IPS-20b (cell line): ENCODE results near the gene IQGAP3.

Experiments used
- H3K27ac ChIP-seq: one replicate; pipeline ENCODE4 v1.5.1; 2013; ENCODE audit warnings: low read length
- H3K27me3 ChIP-seq: 2 replicates; pipeline ENCODE4 v1.6.1; 2013; ENCODE audit warnings: mild to moderate bottlenecking, low read length, inconsistent platforms; ENCODE audit not compliant: insufficient read depth
- H3K36me3 ChIP-seq: 2 replicates; pipeline ENCODE4 v1.6.1; 2013; ENCODE audit warnings: low read depth, mild to moderate bottlenecking, inconsistent platforms, low read length, moderate library complexity; ENCODE audit not compliant: insufficient read depth
- H3K4me1 ChIP-seq: 2 replicates; pipeline ENCODE4 v1.6.1; 2013; ENCODE audit warnings: mild to moderate bottlenecking, control low read depth, inconsistent platforms, low read length, moderate library complexity; ENCODE audit not compliant: insufficient read depth
- H3K4me3 ChIP-seq: 2 replicates; pipeline ENCODE4 v1.5.1; 2013; ENCODE audit warnings: mild to moderate bottlenecking, low read length, inconsistent platforms
- H3K9ac ChIP-seq: 2 replicates; pipeline ENCODE4 v1.6.1; 2013; ENCODE audit warnings: low read depth, mild to moderate bottlenecking, inconsistent platforms, low read length, moderate library complexity
- H3K9me3 ChIP-seq: 2 replicates; pipeline ENCODE4 v1.6.1; 2013; ENCODE audit warnings: mild to moderate bottlenecking, low read depth, low read length, inconsistent platforms; ENCODE audit not compliant: insufficient read depth

Gene IQGAP3

GRCh38 chr1:156498432-156499193, 73.8 kb downstream of the IQGAP3 start:
- H3K9ac ChIP-seq, result peak overlapping the region; percentile 54; the same call in 1 of the 2 replicates
- H3K36me3 ChIP-seq, result no peaks in the 10 kb centered on the region
- H3K4me1 ChIP-seq, result peaks cover 33% of the 10 kb centered on the region
- H3K9me3 ChIP-seq, result no peaks in the 10 kb centered on the region
- no peak overlapping the region for H3K27ac ChIP-seq
- no peaks in the 10 kb centered on the region; the same call in 1 of the 2 replicates for H3K27me3 ChIP-seq
- peak overlapping the region; percentile 87 for H3K4me3 ChIP-seq

- Histone ChIP-seq H3K36me3 (no peaks in the 10 kb centered on the region), H3K4me3 (peak overlapping the region; percentile 87; the same call in 1 of the 2 replicates), H3K27me3 (no peaks in the 10 kb centered on the region; the same call in 1 of the 2 replicates), H3K9ac (peak overlapping the region; percentile 54; the same call in 1 of the 2 replicates), H3K4me1 (peaks cover 28% of the 10 kb centered on the region), H3K9me3 (no peaks in the 10 kb centered on the region), H3K27ac (no peak overlapping the region)
Observed at GRCh38 chr1:156497743-156498431, 74.5 kb downstream of the IQGAP3 start.

GRCh38 chr1:156497078-156497742, 75.2 kb downstream of the IQGAP3 start:
- H3K4me3 ChIP-seq, result no peak overlapping the region
- no peaks in the 10 kb centered on the region for H3K36me3 ChIP-seq
- no peak overlapping the region for H3K27ac ChIP-seq
- no peak overlapping the region for H3K9ac ChIP-seq
- H3K4me1 ChIP-seq, result peaks cover 24% of the 10 kb centered on the region
- H3K27me3 ChIP-seq, result no peaks in the 10 kb centered on the region; the same call in 1 of the 2 replicates
- H3K9me3 ChIP-seq, result no peaks in the 10 kb centered on the region

DNA sequence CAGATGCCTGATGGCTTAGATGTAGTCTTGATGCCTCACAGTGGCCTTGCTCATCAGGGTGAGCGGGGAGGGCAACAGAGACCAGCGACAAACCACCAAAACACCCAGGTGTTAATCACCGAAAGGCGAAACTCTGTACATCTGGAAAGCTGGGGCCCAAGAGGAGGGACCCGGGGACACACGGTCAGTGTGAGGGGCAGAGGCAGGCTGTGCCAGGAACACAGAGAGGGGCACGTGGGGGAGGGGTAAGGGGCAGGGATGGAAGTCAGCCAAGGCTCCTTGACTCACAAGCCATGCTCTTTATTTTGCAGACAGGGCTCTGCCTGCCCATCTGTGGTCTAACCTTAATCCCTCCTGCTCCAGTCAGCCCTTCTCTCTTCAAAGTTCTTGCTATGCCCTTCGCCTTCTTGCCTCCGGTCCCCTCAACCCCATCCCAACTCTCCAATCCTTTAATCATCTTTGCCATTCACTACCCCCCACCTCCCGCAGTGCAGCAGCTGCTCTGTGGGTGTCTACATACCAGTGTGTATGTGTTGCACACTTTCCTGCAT, 76.1 kb downstream of the IQGAP3 start:
- H3K4me1 ChIP-seq, result peaks cover 29% of the 10 kb centered on the region
- H3K9me3 ChIP-seq, result no peaks in the 10 kb centered on the region
- no peak overlapping the region for H3K27ac ChIP-seq
- no peak overlapping the region for H3K9ac ChIP-seq
- no peaks in the 10 kb centered on the region for H3K27me3 ChIP-seq
- no peak overlapping the region for H3K4me3 ChIP-seq
- no peaks in the 10 kb centered on the region for H3K36me3 ChIP-seq

DNA sequence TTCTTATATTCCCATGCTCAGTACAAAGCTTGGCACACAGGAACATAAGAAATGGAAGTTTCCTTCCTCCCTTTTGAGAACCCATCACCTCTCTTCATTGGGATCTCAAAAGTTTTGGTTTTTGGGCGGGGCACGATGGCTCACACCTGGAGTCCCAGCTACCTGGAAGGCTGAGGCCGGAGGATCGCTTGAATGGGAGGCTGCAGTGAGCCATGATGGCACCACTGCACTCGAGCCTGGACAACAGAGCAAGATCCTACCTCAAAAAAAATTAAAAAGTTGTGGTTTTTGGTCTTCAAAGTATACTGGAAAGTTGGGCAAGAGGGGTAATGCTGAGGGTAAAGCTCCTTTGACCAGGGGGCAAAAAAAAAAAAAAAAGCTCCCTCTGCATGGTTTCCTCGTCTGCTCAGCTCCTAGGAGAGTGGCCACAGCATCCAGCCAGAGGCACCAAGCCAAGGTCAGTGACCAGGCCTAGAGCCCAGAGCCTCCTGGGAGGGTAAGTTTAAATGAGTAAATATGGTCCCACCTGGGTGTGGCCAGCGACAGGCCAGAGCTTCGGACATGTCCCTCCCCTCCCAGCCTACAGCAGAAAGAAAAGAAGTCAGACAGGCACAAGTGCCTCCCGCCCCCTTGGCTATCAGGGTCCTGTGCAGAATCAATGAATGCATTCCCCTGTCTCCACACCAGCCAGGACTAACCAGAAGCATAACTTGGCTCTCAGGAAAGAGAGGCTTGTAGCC, 76.8 kb downstream of the IQGAP3 start:
- Histone ChIP-seq H3K4me1 (peaks cover 34% of the 10 kb centered on the region), H3K9ac (no peak overlapping the region)

DNA sequence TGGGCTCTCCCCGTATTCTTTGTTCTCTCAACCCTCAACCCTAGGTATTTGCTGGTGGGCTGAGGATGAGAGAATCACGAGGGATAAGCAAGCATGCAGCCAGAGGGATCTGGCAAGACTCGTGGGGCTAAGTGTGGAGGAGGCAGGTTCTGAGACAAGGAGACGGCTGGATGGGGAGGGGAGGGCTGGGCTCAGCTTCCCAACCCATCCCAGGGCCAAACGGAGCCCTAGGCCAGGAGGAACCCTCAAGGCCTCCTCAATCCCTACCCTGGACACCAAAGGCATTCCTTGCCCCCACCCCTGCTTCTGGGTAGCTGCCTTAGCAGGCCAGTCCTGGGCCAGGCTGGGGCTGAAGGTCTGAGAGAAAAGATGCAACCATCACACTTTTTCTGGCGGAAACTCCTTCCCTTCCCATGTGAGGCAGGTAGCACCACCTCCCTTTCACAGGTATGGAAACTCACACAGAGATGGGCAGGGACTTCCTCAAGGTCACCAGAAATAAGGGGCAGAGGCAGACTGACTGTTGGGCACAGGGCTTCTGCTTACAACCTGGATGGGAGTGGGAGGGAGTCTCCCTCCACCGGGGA, 78.0 kb downstream of the IQGAP3 start:
- Histone ChIP-seq H3K27ac (no peak overlapping the region), H3K4me1 (peaks cover 43% of the 10 kb centered on the region)

More for the DNA sequence above, 76.8 kb downstream of the IQGAP3 start:
- Histone ChIP-seq H3K27me3 (no peaks in the 10 kb centered on the region), H3K9me3 (no peaks in the 10 kb centered on the region), H3K27ac (no peak overlapping the region), H3K36me3 (no peaks in the 10 kb centered on the region), H3K4me3 (no peak overlapping the region)

DNA sequence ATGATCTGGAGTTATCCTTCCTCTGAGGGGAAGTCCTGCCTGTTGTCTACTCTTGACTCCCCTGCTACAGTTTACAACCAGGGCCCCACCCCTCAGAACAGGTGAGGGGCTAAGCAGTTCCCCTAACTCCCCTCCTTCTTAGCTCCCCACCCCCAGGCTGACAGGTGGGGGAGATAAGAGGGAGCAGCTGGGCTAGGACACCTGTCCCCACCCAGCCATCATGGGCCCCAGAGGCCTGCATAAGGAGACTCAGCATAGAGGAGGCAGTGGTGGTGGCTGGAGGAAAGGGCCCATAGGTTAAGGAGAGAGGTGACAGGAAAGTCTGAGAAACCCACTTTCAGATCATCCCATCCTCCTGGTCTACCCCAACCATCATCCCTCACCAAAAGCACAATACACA, 78.6 kb downstream of the IQGAP3 start:
- Histone ChIP-seq H3K4me3 (no peak overlapping the region), H3K9ac (no peak overlapping the region), H3K4me1 (peaks cover 47% of the 10 kb centered on the region), H3K36me3 (no peaks in the 10 kb centered on the region), H3K9me3 (no peaks in the 10 kb centered on the region), H3K27me3 (no peaks in the 10 kb centered on the region), H3K27ac (no peak overlapping the region)

More for the DNA sequence above, 78.0 kb downstream of the IQGAP3 start:
- H3K9me3 ChIP-seq, result no peaks in the 10 kb centered on the region
- no peak overlapping the region for H3K9ac ChIP-seq
- H3K4me3 ChIP-seq, result no peak overlapping the region
- H3K27me3 ChIP-seq, result no peaks in the 10 kb centered on the region
- no peaks in the 10 kb centered on the region for H3K36me3 ChIP-seq

DNA sequence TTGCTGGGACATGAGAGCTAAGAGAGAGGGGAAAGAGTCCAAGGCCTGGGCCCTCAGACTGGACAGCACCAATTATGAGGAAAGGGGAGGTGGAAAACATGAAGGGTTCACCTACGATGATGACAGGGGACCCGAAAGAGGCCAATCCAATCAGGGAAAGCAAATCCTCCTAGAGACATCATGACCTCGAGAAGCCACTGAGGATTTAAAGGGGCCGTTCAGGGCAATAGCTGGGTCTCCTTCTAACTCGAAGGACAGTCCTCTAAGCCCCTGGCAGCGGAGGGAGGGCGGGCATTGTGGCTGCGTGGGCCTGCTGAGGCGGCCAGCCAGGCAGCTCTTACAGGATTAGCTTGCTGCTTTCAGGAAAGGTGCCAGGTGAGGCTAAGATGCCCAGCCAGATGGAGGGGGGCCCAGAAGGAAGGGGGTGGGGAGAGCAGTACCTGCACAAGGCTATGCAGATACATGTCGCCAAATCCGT, 79.2 kb downstream of the IQGAP3 start:
- H3K27ac ChIP-seq, result no peak overlapping the region
- no peaks in the 10 kb centered on the region for H3K27me3 ChIP-seq
- H3K9ac ChIP-seq, result no peak overlapping the region
- no peaks in the 10 kb centered on the region for H3K36me3 ChIP-seq
- no peak overlapping the region for H3K4me3 ChIP-seq
- H3K4me1 ChIP-seq, result peaks cover 43% of the 10 kb centered on the region
- H3K9me3 ChIP-seq, result no peaks in the 10 kb centered on the region

DNA sequence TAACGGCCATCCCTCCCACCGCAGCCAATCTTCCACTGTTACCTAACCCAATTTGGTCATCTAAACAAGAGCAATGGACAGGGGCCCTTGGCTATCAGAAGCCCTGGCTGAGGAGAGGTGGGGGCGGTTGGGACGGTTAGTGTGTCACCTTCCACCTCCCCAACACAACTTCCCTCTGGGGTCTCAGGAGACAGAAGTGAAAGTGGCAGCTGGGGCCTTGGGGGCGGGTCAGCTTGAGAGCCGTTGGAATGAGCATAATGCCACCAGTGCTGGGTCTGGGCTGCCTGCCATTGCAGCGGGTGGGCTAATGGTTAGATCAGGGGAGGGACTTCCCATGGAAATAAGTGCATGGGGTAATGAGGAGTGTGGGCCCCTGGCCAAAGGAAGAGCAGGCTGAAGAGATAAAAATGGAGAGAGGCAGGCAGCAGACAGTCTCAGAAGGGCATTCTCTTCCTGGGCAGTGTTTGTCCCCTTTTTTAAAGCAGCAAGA, 79.7 kb downstream of the IQGAP3 start:
- Histone ChIP-seq H3K9me3 (no peaks in the 10 kb centered on the region), H3K4me3 (no peak overlapping the region), H3K9ac (no peak overlapping the region), H3K27ac (no peak overlapping the region), H3K4me1 (peaks cover 39% of the 10 kb centered on the region), H3K36me3 (no peaks in the 10 kb centered on the region), H3K27me3 (no peaks in the 10 kb centered on the region)

DNA sequence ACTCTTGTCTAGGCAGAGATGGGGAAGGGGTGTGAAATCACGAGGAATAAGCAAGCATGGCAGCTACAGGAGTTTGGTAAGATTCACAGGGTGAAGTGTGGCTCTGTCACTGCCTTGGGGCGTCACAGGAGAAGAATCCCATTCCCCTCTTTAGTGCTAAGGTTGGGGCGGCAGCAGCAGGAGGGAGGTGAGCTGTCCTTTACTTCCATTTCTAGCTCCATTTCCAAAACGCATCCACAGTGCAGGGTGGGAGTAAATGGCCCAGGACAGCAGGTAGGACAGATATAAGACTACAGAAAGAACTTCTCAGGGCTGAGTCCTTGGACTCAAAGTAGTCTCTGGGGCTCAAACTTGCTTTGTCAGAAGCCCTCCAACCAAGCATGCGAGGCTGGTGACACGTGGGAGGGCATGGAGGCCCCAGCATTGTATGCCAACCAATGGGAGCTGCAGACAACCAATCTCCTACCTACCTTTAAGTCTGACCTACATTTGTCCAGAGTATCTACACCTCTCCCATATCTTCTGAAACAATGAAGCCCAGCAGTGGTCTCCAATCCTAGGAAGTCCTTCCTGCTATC, 80.3 kb downstream of the IQGAP3 start:
- Histone ChIP-seq H3K4me3 (no peak overlapping the region), H3K9ac (no peak overlapping the region), H3K4me1 (peaks cover 33% of the 10 kb centered on the region), H3K9me3 (no peaks in the 10 kb centered on the region), H3K27ac (no peak overlapping the region), H3K27me3 (no peaks in the 10 kb centered on the region), H3K36me3 (no peaks in the 10 kb centered on the region)
